AG10803 (cell line): ENCODE results near the gene C4orf36.
"Not testable (repeated sequence)": the region's sequence is repeated elsewhere in the genome, so short reads cannot be mapped to it uniquely, and the experiment has no call there.

Experiments used
- DNase-seq: peaks from one replicate; pipeline ENCODE4 v3.0.0; 2010; ENCODE audit warnings: low read depth
- H3K4me3 ChIP-seq: 2 replicates; pipeline ENCODE4 v1.5.1; 2011; ENCODE audit warnings: mild to moderate bottlenecking, low read length, control low read depth
- TF ChIP-seq, protein P1 (sequence below): conservative IDR thresholded peaks from 2 replicates; pipeline ENCODE4 v1.5.1; 2011; ENCODE audit warnings: mild to moderate bottlenecking, low read length, control low read depth, inconsistent platforms

Gene C4orf36

GRCh38 chr4:86876894-86877685, 15.1 kb downstream of the C4orf36 start:
- TF ChIP-seq, protein P1, sequence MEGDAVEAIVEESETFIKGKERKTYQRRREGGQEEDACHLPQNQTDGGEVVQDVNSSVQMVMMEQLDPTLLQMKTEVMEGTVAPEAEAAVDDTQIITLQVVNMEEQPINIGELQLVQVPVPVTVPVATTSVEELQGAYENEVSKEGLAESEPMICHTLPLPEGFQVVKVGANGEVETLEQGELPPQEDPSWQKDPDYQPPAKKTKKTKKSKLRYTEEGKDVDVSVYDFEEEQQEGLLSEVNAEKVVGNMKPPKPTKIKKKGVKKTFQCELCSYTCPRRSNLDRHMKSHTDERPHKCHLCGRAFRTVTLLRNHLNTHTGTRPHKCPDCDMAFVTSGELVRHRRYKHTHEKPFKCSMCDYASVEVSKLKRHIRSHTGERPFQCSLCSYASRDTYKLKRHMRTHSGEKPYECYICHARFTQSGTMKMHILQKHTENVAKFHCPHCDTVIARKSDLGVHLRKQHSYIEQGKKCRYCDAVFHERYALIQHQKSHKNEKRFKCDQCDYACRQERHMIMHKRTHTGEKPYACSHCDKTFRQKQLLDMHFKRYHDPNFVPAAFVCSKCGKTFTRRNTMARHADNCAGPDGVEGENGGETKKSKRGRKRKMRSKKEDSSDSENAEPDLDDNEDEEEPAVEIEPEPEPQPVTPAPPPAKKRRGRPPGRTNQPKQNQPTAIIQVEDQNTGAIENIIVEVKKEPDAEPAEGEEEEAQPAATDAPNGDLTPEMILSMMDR, result no peak
- peak; percentile 48 for DNase-seq
- H3K4me3 ChIP-seq, result no peak overlapping the region

GRCh38 chr4:86875436-86875835, 16.8 kb downstream of the C4orf36 start:
- H3K4me3 ChIP-seq, result not testable (repeated sequence)
- DNase-seq, result peak; percentile 24

GRCh38 chr4:86872135-86872534, 20.1 kb downstream of the C4orf36 start:
- TF ChIP-seq, protein P1, result no peak

GRCh38 chr4:86870442-86871069, 21.7 kb downstream of the C4orf36 start:
- DNase-seq, result no peak
- H3K4me3 ChIP-seq, result no peak overlapping the region
- TF ChIP-seq, protein P1, result no peak

More at GRCh38 chr4:86872135-86872534, 20.1 kb downstream of the C4orf36 start:
- DNase-seq, result no peak
- H3K4me3 ChIP-seq, result no peak overlapping the region

DNA sequence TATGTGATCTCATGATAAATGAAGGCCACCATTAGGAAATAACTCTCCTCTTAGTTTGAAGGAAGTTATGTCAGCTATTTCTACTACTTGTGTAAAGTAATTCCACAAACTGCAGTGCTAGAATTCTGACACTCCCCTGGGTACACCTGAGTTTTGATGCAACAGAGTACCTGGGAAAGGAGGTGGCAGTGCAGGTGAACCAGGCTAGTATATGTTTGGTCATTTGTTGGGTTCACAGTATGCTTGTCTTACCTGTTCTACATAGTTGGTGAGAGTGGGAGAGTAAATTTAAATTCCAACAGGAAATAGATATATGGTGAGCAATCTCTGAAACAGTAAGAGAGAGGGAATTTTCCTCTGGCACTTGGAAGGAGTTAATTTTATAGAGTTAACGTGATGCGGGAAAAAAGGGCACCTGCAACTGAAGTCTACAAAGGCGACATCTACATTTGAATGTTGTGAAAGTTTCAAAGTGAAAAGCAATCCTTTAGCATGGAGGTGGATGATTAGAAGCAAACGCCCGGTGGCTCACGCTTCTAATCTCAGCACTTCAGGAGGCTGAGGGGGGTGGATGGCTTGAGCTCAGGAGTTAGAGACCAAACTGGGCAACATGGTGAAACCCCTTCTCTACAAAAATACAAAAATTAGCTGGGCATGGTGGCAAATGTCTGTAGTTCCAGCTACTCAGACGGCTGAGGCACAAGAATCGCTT, 34.7 kb downstream of the C4orf36 start:
- no peak for DNase-seq
- no peak overlapping the region for H3K4me3 ChIP-seq
- TF ChIP-seq, protein P1, result no peak

GRCh38 chr4:86856896-86857295, 35.3 kb downstream of the C4orf36 start:
- no peak overlapping the region for H3K4me3 ChIP-seq
- peak; percentile 27 for DNase-seq
- TF ChIP-seq, protein P1, result no peak

GRCh38 chr4:86855572-86855971, 36.6 kb downstream of the C4orf36 start:
- no peak overlapping the region for H3K4me3 ChIP-seq
- TF ChIP-seq, protein P1, result no peak
- peak; percentile 57 for DNase-seq
